Body of pancreas (tissue), 4 donors: ENCODE data around the gene TBK1.

ENCODE experiments used
- CTCF ChIP-seq, 7 experiments: fragments of 450-650 bp in 4 of 7; fragments of 200-600 bp in 3 of 7; sonication (generic) in 3 of 7; IDR thresholded peaks; one replicate each; pipeline ENCODE4 v1.5.1; 2016 to 2019; ENCODE audit warnings: antibody characterized with exemption in 7 of 7
- POLR2A ChIP-seq, 3 donors: fragments of 450-650 bp; IDR thresholded peaks; one replicate each; pipeline ENCODE4 v1.6.1; 2016; ENCODE audit warnings: antibody characterized with exemption in 3 of 3, mild to moderate bottlenecking in 2 of 3

GRCh38 chr12:64528616-64529015 lies 76.7 kb downstream of the TBK1 start:
- TF ChIP-seq CTCF (IDR thresholded peaks at IDR 0.05) (no peak), POLR2A (IDR thresholded peaks at IDR 0.05) (no peak)
